Kidney glomerular epithelial cell (primary cell): ENCODE measurements around the gene SSH2.

Experiments used
- DNase-seq: peaks from one replicate; lab custom pipeline; 2025; lab: John Stamatoyannopoulos, UW

The SSH2 gene

DNA sequence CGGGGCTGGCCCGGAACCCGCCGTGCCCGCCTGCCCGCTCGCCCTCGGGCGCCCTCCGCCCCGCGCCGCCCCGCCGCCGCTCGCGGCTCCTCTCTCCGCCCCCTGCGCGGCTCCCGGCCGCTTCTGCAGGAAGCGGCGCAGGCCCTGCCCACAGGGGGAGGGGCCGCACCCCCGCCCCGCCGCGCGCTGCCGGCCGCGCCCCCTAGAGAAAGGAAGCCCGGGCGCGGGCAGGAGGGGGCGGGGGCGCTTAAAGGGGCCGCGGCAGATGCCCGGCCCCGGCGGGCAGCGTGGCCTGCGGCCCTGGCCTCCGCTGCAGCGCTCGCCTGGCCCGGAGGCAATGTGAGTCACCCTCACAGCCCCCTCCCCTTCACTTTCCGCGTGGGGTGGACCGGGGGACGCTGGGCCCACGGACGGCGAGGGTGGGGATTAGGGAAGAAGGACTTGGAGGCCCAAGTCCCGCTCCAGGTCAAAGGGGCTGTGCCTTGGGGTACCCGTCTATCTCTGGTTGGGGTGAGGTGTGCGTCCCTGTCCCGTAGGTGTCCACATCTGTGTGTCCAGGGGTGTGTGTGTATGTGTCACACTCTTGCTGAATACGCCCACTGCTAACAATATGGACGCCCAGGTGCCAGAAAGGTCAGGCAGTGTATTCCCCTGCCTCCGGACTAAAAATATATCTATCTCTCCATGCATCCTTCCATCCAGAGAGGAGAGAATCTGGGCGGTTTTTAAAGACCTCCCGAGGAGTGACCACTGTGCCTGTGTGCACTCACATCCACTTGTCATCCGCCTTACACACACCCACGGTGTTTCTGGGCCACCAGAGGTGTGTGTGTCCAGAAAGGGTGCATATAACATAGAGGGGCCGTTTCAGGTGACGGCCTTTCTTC, 340.3 kb downstream of the SSH2 start, which contains the start of gene GIT1:
GIT1 (minus strand) TSS at position 125 of the 887 bp plus-strand sequence. CDS start 270 bp downstream, outside the sequence.
- DNase-seq: peak; percentile 59

DNA sequence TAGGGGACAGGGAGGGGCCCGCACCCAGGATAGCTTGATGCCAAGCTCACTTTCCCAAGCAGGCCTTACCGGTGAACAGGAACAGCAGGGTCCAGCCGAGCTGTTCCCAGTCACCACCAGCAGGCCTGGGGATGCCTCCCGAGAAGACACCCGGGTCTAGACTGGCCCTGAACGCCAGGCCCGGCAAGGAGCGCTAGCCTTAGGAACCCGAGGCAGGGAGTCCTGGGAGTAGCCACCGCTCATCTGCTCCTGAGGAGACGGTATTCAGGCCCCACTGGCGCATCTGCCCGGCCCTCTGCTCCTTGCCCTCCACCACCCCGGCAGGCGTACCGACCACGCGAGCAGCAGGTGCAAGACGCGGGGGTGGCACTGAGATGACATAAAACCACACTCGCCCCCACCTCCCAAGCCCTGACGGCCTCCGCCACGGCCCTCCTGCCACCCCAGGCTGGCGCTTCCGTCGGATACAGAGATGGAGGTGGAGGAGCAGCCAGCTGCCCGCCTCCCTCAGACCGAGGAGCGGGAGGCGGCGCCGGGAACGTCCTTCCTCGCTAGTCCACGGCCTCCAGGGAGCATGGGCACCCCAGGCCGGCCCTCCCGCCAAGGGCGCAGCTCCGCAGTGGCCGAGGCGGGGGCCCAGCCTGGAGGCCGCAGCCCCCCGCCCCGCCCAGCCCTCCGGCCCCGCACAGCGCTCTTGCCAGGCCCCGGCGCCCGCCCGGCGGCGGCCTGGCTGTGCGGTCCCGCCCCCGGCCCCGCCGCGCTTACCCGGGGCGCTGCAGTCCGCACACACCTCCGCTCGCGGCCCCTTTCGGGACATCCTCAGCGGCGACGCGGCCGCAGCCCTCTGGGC, 341.2 kb downstream of the SSH2 start:
- DNase-seq: peak; percentile 10

DNA sequence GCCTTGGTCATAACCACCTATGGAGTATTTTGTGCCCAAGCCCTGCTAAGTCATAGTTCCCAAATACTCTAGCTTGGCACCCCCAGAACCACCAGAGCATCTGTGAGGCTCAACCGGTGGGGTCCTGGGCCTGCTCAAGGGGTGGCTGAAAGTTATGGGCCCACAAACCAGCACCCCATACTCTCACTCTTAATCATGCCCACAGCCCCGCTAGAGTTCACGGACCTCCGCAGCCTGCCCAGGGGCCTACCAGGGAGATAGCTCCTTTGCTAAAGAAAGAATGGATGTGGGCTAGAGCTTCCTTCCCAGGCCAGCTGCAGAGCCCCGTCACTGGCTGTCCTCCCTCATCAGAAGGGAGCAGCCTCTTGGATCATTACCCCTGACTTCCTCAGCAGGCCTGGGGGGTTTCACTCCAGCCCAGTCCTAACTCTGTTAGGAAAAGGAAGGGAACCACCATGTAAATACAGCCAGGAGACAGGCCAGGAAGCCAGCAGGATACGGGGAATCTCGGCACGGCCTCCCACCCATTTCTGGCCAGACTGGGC, 341.9 kb downstream of the SSH2 start:
- no peak for DNase-seq

DNA sequence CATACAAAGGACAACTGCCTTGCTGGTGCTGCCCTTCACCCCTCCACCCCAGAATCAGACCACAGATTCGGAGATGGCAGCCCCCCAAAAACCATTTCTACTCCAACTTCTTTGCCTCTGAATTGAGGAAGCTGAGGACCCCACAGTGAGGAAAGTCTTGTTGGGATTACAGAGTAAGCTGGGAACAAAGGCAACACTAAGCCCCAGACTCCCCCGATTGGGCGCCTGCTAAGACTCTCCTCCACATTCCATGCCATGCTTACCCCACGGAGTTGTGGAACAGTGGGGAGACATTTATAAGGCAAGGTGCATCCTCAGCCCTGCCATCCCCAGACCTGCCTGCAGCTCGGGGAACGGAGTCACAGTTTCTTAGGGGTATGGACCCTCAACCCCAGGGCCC, 342.4 kb downstream of the SSH2 start:
- no peak for DNase-seq

DNA sequence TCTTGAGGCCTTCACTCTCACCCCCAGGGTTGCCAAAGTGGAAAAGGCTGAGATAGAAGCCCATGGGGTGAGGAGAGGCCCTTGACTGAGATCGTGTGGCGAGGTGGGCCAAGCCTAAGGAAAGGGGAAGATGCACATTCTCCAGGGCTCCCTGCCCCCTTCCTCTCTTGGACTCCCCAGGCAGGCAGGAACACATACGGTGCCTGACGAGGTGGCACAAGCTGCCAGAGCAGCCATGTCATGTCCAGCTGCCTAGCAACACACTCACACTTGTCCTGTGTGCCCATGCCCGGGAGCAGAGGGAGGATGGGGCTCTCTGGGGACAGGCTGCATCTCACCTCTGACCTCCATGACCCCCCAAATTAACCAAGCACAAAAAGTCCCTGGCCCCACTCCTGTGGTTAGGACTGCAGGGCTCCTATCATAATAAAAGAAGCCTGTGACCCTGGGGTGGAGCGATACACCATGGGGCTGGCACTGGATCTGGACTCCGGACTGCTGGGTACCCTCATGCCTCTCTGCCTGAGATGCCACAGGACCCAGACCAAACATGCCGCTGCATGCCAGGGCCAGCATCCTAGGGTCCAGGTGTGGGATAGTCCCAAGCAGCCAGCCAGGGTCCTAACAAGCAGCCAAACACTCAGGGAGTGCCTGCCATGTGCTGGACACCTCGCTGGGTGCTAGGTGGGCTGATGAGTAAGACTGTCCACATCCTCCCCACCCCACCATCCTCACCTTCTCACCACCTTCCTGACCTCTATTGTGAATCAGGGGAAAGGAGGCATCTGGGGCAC, 343.2 kb downstream of the SSH2 start:
- no peak for DNase-seq

DNA sequence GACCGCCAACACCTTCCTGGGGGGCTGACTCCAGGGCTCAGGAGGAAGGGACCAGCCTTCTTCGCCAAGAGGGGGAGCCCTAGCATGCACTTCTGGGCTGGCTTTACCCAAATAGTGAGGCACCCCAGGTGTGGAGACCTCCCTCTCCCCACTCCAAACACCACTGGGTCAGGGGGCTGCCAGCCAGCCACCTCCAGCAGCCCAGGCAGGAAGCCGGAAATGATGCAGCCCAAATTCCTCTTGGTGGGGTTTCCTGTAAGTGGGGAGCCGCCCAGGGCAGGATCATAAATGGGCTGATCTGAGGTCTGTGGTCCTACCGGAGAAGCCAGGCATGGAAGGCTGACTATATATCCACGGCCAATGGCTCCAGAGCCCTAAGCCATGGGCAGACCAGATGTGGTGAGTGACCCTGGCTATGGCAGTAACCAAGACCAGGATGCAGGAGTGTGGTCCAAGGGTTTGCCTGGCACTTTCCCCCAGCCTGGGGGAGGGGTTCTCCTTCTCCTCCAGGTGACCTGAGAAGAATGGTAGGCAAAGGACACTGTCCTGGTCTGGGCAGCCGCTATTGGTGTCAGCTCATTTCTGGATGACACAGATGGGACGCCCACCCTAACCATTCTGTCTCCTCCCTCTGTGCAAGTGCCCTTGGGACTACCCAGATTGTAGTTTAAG, 344.8 kb downstream of the SSH2 start:
- DNase-seq: no peak

DNA sequence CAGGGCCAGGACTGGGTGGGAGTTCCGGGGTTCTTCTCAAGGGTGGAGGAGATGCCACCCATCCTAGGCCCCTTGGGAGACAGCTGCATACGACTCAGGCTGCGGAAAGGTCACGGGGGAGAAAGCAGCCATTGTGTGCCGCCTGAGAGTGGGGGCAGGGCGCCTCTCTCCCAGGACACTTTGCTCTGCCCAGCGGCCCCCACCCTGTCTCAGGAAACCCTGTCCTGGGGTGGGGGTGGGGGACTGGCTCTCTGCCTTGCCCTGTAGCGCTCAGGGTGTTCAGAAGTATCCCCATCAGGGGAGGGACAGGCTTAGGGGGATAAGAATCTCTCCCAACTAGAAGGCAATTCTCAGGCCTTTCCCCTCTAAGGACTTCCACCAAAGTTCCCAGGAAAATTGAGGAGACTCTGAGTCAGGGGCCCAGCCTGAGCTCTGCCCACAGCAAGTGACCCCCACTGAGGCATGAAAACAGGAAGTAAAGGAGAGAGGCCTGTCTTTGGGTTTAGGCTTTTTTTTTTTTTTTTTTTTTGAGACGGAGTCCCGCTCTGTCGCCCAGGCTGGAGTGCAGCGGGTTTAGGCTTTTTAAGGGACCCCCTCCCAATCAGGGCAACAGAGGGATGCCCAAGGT, 345.5 kb downstream of the SSH2 start:
- DNase-seq: no peak

DNA sequence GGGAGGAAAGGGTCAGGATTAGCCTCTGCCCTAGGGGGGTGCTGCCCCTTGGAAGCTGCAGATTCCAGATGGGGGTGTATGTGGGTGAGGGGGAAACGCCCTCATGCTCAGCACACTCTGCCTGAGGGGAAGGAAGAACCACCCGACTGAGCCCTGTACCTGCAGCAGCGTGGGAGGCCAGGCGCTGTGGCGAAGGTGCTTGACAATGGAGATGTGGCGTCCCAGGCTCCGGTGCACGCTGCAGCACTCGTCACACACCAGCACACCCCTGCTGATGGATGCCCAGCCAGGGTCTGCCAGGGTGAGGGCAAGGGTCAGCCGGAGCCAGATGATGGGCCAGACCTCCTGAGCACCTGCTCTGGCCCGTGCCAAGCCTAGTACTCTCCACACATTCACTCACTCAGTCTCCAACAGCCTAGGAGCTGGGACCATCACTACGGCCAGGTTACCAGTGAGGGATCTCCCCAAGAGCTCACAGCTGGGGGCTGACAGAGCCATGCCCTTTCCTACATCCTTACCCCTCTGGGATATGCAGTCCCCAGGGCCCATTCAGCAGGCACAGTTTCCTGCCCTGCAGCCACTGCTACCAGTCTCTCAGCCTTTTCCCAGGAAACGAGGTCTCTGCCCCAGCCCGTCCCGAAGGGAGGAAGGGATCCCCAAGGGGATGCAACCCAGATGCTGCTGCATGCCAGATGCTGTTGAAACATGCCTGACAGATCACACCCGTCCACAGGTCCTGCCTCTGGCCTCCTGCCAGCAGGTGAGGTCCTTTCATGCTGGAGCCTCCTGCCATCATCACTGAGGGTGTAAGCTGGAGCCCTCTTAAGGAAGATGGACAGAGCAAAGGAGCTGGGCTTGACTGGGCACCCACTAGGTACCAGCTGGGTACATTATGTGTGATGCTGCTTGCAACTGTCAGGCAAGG, 346.4 kb downstream of the SSH2 start:
- DNase-seq: no peak

DNA sequence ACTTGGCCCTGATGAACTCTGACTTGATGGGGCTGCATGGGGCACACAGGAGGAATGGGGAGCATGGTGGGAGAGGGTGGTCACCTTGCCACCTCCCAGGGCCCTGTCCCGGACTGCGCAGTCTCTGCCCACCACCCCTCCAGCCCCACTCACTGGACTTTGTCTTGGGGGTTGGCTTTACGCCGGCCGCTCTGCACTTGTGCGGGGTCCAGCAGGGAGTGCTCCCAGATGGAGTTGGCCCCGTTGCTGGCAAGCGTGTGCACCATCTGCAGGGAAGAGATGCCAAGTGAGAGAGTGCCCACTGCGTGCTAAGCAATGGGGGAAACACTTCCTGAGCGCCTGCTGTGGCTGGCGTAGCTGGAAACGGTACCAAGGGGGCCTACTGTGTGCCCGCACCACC, 347.3 kb downstream of the SSH2 start:
- no peak for DNase-seq

DNA sequence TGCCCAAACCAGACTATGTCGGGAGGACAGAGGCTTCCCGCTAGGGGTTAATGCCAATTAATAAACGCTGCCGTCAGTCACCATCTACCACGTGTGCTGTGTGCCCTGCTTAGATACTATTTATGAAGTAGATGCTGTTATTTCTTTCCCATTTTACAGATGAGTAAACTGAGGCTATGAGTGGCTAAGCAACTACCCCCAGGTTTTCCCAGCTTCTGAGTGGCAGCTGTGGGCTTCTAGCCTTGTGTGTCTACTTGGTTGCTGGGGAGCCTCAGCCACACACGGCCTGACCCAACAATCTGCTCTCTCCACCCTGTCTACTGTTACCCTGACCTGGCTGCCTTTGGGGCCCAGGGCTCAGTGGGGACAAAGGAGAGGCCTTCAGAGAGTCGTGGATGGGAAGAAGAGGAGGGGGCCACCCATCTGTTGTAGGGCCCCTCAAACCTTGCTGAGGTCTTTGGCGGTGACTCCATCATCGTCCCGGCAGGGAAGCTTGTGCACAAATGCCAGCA, 347.7 kb downstream of the SSH2 start:
- no peak for DNase-seq

DNA sequence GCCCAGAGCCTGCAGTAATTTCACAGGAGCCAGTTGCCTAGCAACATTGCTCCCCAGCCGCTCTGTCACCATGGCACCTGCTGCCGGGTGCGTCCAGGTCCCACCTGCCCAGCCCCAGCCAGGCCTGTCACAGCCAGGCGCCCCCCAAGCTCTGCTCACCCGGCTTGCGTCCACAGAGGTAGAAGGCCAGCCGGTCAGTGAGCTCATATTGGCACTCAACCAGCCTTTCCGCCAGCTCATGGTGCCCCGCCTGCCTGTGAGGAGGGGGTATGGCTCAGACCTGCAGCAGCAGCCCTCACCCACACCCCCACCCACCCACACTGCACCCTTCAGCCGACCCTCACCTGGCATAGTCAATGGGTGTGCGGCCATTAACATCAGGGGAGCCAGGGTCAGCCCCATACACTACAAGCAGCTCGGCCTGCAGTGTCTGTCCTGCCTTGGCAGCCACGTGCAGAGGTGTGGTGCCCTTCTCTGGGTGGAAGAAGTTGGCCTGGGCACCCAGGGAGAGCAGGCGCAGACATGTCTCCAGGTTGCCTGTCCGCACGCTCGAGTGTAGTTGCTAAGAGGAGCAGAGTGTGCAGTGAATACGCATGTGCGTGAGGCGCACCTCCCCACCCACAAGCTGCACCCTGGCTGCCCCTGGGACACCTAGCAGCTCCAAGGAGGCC, 348.3 kb downstream of the SSH2 start:
- DNase-seq: no peak

DNA sequence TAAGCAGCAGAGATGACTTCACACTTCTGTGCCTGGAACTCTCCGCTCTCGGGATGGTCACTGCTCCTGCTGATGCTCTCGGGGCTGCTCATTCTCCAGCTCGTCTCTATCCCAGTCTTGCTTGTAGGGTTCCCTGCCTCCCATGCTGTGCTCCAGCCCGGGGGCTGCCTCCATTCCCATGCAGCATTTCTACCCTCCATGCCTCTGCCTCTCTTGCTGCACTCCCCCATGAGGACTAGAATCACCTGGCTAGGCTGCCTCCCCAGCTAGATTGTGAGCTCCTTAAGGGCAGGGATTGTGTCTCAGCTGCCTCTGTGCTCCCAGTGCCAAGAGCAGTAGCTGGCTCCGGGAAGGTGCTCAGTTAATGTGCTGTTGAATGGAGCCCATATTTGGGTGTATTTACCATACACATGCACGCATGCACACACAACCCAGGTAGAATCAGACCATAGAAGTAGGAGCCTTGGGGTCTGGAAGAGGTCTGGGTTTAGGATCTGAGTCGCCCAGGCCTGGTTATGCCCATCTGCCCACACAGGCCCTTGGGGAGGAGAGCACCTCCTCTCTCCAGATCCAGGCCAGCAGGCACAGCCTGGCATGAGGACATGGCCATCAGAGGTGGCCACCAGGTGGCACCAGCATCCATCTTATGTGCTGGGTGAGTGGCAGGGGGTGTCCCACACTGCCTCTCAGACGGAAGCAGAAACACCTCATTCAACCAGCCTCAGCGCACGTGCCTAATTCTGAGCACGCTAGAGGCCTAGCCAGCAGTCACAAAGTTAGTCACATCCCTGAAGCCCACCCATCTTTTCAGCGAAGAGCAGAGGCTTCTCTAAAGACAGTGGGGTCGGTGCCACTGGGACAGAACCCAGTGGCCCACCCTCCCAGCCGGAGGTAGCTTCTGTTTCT, 349.9 kb downstream of the SSH2 start:
- DNase-seq: peak; percentile 66

DNA sequence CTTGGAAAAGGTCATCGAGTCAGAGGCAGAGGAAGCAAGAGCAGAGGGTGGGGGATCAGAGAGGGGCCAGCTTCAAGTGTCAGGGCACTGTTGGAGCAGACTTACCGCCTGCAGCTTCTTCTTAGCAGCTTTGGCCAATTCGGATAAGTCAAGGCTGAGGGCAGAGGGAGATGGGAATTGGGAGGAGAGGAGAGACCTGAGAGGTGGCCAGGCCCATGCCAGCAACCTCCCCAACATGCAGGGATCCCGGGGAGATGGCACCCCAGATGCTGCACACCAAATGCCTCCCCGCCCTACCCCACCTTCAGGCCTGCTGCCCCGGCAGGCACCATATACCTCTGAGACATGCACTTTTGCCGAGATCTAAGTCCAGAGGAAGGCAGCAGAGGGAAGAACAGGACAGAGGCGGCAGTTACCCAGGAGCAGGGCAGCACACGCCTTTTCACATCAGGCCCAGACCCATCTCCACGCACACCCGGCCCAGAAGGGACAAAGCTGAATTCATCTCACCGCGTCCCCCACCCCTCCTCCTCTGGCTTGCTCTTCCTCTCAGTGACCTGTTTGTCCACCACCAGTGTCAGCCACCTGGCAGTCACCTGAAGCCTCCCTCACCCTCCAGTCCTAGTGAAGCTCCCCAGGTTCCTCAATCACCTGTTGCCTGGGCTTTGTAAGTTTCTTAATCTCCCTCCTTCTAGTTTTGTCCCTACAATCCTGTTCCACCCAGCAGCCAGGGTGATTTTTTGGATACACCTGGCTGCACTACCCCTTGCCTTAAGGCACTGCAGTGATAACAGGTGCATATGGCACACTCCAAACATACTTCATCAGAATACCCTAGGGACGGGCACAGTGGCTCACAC, 351.2 kb downstream of the SSH2 start:
- no peak for DNase-seq

DNA sequence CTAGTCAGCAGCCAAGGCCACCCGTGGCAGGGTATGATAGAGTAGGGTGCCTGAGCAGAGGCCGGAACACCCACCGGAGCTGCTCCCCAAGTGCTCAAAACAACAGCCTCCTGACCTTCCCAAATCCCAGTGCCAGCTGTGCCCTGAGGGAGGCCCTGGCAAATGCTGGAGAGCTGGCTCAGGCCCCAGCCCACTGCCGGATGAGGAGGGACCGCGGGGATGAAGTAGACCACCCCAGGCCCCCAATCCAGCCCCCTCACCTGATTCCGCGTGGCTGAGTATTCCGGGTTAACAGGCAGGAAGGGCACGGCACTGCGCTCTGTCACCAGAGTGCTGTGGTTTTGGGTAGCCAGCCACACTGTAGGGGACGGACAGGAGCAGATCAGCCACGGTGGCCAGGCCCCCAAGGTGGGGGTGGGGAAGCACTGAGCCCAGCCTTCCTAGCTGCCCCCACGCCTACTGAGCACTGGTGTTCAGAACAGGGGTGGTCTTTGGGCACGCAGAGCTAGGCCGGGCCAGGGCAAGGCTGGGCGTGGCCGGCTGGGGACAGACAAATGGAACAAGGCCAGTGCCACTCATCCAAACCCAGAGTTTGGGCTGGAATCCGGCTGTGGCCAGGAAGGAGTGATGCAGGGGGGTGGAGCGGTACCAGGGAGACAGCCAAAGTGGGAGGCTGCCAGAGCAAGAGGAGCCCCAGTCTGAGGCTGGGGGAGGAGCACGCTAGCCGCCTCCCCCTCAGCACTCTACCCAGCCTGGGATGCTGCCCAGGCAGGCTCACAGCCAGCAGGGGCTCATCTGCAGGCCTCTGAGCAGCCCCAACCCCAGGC, 352.4 kb downstream of the SSH2 start:
- no peak for DNase-seq

DNA sequence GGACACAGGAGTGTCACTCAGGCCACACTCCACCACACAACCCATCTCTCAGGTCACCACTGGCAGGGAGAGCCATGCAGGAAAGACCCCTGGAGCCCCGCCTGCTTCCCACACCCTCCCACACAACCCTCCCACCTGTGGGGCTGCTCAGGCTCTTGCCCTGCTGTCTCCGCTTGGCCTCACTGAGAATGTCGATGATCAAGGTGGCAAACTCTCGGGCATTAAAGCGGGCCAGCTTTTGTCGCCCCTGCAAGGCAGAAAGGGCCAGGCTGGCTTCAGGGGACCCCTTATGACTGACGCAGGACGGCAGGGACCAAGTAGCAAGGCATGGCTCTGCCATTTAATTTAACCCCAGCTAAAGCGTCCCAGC, 353.0 kb downstream of the SSH2 start:
- no peak for DNase-seq
